GM10248 (cell line): ENCODE measurements around the gene MAD1L1.
"Not testable (repeated sequence)": the region's sequence is repeated elsewhere in the genome, so short reads cannot be mapped to it uniquely, and the experiment has no call there.

Experiments
- CTCF ChIA-PET: fragments of 300-600 bp; sonication (Branson Sonifier 250); formaldehyde crosslinking; extraction: SDS; loops from one replicate; lab custom pipeline; 2021; ENCODE audit warnings: antibody characterized with exemption; lab: Yijun Ruan, JAX
- POLR2A ChIA-PET: fragments of 350-650 bp; sonication (Branson Sonifier 250); formaldehyde crosslinking; extraction: SDS; loops from one replicate; lab custom pipeline; 2020; ENCODE audit warnings: antibody characterized with exemption; lab: Yijun Ruan, JAX
- DNase-seq: peaks from one replicate; pipeline ENCODE4 v3.0.0; 2012; ENCODE audit errors: extremely low spot score
- CTCF ChIP-seq: IDR thresholded peaks from 2 replicates; pipeline ENCODE4 v1.5.1; 2012; ENCODE audit warnings: mild to moderate bottlenecking, low read depth; ENCODE audit errors: extremely low read depth, missing control alignments, control extremely low read depth

The MAD1L1 gene

GRCh38 chr7:1981201-1981877 lies 251.4 kb downstream of the MAD1L1 start:
- ChIA-PET CTCF (no interaction called here), POLR2A (no interaction called here)
- no peak for DNase-seq
- TF ChIP-seq CTCF, result no peak

- CTCF ChIA-PET, result interaction anchor here (1.7 kb wide), 1 partner anchor 10 kb away, joined by 4 read pairs; no protein-coding TSS in a partner anchor
Observed at GRCh38 chr7:1979591-1980560, 252.9 kb downstream of the MAD1L1 start.

GRCh38 chr7:1978656-1979590 lies 253.8 kb downstream of the MAD1L1 start:
- TF ChIP-seq CTCF, result no peak
- CTCF ChIA-PET, result interaction anchor here (1.7 kb wide), 1 partner anchor 9 kb away, joined by 4 read pairs; no protein-coding TSS in a partner anchor
- POLR2A ChIA-PET, result no interaction called here
- DNase-seq, result no peak

More at GRCh38 chr7:1979591-1980560, 252.9 kb downstream of the MAD1L1 start:
- TF ChIP-seq CTCF, result no peak
- DNase-seq, result peak; percentile 76
- POLR2A ChIA-PET, result no interaction called here

GRCh38 chr7:1977876-1978441 lies 254.8 kb downstream of the MAD1L1 start:
- no peak for TF ChIP-seq CTCF
- ChIA-PET CTCF (no interaction called here), POLR2A (no interaction called here)
- DNase-seq, result no peak

GRCh38 chr7:1977059-1977875 lies 255.5 kb downstream of the MAD1L1 start:
- no peak for DNase-seq
- POLR2A ChIA-PET, result no interaction called here
- CTCF ChIA-PET, result interaction anchor here (1.2 kb wide), 1 partner anchor 18 kb away, joined by 4 read pairs; no protein-coding TSS in a partner anchor
- TF ChIP-seq CTCF, result no peak

GRCh38 chr7:1976521-1976920 lies 256.2 kb downstream of the MAD1L1 start:
- CTCF ChIA-PET, result interaction anchor here (1.2 kb wide), 1 partner anchor 18 kb away, joined by 4 read pairs; no protein-coding TSS in a partner anchor
- DNase-seq, POLR2A ChIA-PET: not testable (repeated sequence)
